H9 (cell line): ENCODE results near the gene RND3. TPM values are rescaled to one million over a fixed set of nuclear protein-coding genes. Genes with fewer than 3 reads are reported as not detected.

Experiments
- DNase-seq: peaks from one replicate; pipeline ENCODE4 v3.0.0-alpha.2; 2017
- H2AFZ ChIP-seq: one replicate; pipeline ENCODE4 v1.6.1; 2013; ENCODE audit warnings: mild to moderate bottlenecking, low read length, control low read depth, moderate library complexity
- H2AK5ac ChIP-seq: 2 replicates; pipeline ENCODE4 v1.6.1; 2013; ENCODE audit warnings: low read length, control low read depth, mixed read lengths; ENCODE audit not compliant: insufficient read length
- H2BK120ac ChIP-seq: one replicate; pipeline ENCODE4 v1.6.1; 2013; ENCODE audit warnings: low read depth, mild to moderate bottlenecking, low read length, control low read depth, inconsistent platforms; ENCODE audit not compliant: poor library complexity, severe bottlenecking
- H2BK12ac ChIP-seq: 2 replicates; pipeline ENCODE4 v1.6.1; 2013; ENCODE audit warnings: low read length, control low read depth, mixed read lengths, low read depth; ENCODE audit not compliant: insufficient read length
- H2BK15ac ChIP-seq: 2 replicates; pipeline ENCODE4 v1.6.1; 2013; ENCODE audit warnings: low read depth, low read length, control low read depth
- H2BK20ac ChIP-seq: one replicate; pipeline ENCODE4 v1.6.1; 2013; ENCODE audit warnings: low read depth, mild to moderate bottlenecking, low read length, control low read depth, inconsistent platforms; ENCODE audit not compliant: poor library complexity, severe bottlenecking
- H2BK5ac ChIP-seq: 2 replicates; pipeline ENCODE4 v1.6.1; 2013; ENCODE audit warnings: low read length, control low read depth, mixed read lengths; ENCODE audit not compliant: insufficient read length
- H3K14ac ChIP-seq: 2 replicates; pipeline ENCODE4 v1.6.1; 2013; ENCODE audit warnings: low read length, control low read depth; ENCODE audit not compliant: insufficient read depth
- H3K18ac ChIP-seq: 2 replicates; pipeline ENCODE4 v1.6.1; 2013; ENCODE audit warnings: low read depth, mild to moderate bottlenecking, mixed read lengths, low read length, control low read depth; ENCODE audit not compliant: insufficient read length
- H3K23ac ChIP-seq: 2 replicates; pipeline ENCODE4 v1.6.1; 2013; ENCODE audit warnings: low read length, control low read depth, mixed read lengths, low read depth; ENCODE audit not compliant: insufficient read length
- H3K23me2 ChIP-seq: 2 replicates; pipeline ENCODE4 v1.6.1; 2013; ENCODE audit warnings: low read depth, mild to moderate bottlenecking, mixed read lengths, low read length, control low read depth; ENCODE audit not compliant: insufficient read length, poor library complexity, severe bottlenecking
- H3K27ac ChIP-seq: 2 replicates; pipeline ENCODE4 v1.5.1; 2013; ENCODE audit warnings: low read length, control low read depth, mixed read lengths, low read depth; ENCODE audit not compliant: insufficient read length
- H3K27me3 ChIP-seq: 2 replicates; pipeline ENCODE4 v1.6.1; 2013; ENCODE audit warnings: low read length, control low read depth, inconsistent platforms; ENCODE audit not compliant: insufficient read depth
- H3K4ac ChIP-seq: 2 replicates; pipeline ENCODE4 v1.6.1; 2013; ENCODE audit warnings: low read depth, mild to moderate bottlenecking, control low read depth, inconsistent platforms, low read length, moderate library complexity
- H3K4me1 ChIP-seq: 2 replicates; pipeline ENCODE4 v1.6.1; 2013; ENCODE audit warnings: low read length, control low read depth, inconsistent platforms; ENCODE audit not compliant: insufficient read depth
- H3K4me2 ChIP-seq: 2 replicates; pipeline ENCODE4 v1.6.1; 2013; ENCODE audit warnings: low read length, control low read depth, mixed read lengths; ENCODE audit not compliant: insufficient read length, insufficient read depth
- H3K56ac ChIP-seq: 2 replicates; pipeline ENCODE4 v1.6.1; 2013; ENCODE audit warnings: low read depth, mild to moderate bottlenecking, mixed read lengths, low read length, control low read depth; ENCODE audit not compliant: insufficient read length
- H3K79me1 ChIP-seq: 2 replicates; pipeline ENCODE4 v1.6.1; 2013; ENCODE audit warnings: low read depth, mild to moderate bottlenecking, moderate library complexity, low read length, control low read depth, inconsistent platforms; ENCODE audit not compliant: insufficient read depth, poor library complexity, severe bottlenecking
- H3K79me2 ChIP-seq: 2 replicates; pipeline ENCODE4 v1.6.1; 2013; ENCODE audit warnings: low read length, control low read depth, inconsistent platforms; ENCODE audit not compliant: insufficient read depth
- H3K9ac ChIP-seq: 2 replicates; pipeline ENCODE4 v1.6.1; 2013; ENCODE audit warnings: low read length, control low read depth, mixed read lengths; ENCODE audit not compliant: insufficient read length; ENCODE audit errors: extremely low read depth
- H3K9me3 ChIP-seq: one replicate; pipeline ENCODE4 v1.6.1; 2013; ENCODE audit warnings: low read depth, low read length, inconsistent platforms; ENCODE audit not compliant: control insufficient read depth
- H3T11ph ChIP-seq: one replicate; pipeline ENCODE4 v1.6.1; 2013; ENCODE audit warnings: mild to moderate bottlenecking, low read length, control low read depth, inconsistent platforms
- H4K20me1 ChIP-seq: one replicate; pipeline ENCODE4 v1.6.1; 2013; ENCODE audit not compliant: control insufficient read depth, insufficient read length, insufficient read depth
- H4K5ac ChIP-seq: 2 replicates; pipeline ENCODE4 v1.6.1; 2013; ENCODE audit warnings: low read depth, mild to moderate bottlenecking, mixed read lengths, low read length, control low read depth; ENCODE audit not compliant: insufficient read length
- H4K8ac ChIP-seq: replicated peaks from 2 replicates; pipeline ENCODE4 v1.6.1; 2013; ENCODE audit warnings: low read length, control low read depth, mixed read lengths, low read depth; ENCODE audit not compliant: insufficient read length
- H4K91ac ChIP-seq: 2 replicates; pipeline ENCODE4 v1.6.1; 2013; ENCODE audit warnings: low read depth, mild to moderate bottlenecking, moderate library complexity, mixed read lengths, low read length, control low read depth; ENCODE audit not compliant: insufficient read length
- H3K27ac Mint-ChIP-seq, 3 experiments: 2 replicates in 2 of 3; 3 replicates in 1 of 3; pipeline ENCODE4 v1.8.0; 2020 to 2021; ENCODE audit warnings: mixed read lengths in 3 of 3, mild to moderate bottlenecking in 1 of 3, moderate library complexity in 1 of 3
- H3K27me3 Mint-ChIP-seq: 2 replicates; pipeline ENCODE4 v1.8.0; 2021; ENCODE audit warnings: low read depth, mild to moderate bottlenecking, moderate library complexity, mixed read lengths
- H3K36me3 Mint-ChIP-seq, 3 experiments: 2 replicates in 2 of 3; 3 replicates in 1 of 3; pipeline ENCODE4 v1.8.0; 2020 to 2021; ENCODE audit warnings: low read depth in 3 of 3, mixed read lengths in 3 of 3; ENCODE audit not compliant: insufficient read depth in 1 of 3
- H3K4me1 Mint-ChIP-seq, 2 experiments: 2 replicates each; pipeline ENCODE4 v1.8.0; 2020; ENCODE audit warnings: mixed read lengths in 2 of 2
- H3K4me3 Mint-ChIP-seq, 2 experiments: 2 replicates in 1 of 2; 3 replicates in 1 of 2; pipeline ENCODE4 v1.8.0; 2020 to 2021; ENCODE audit warnings: mild to moderate bottlenecking in 2 of 2, mixed read lengths in 2 of 2, moderate library complexity in 1 of 2
- H3K9me3 Mint-ChIP-seq, 2 experiments: 2 replicates in 1 of 2; 3 replicates in 1 of 2; pipeline ENCODE4 v1.8.0; 2020; ENCODE audit warnings: mild to moderate bottlenecking in 2 of 2, mixed read lengths in 2 of 2, moderate library complexity in 1 of 2
- CTCF ChIP-seq: fragments of 200-600 bp; sonication (generic); conservative IDR thresholded peaks from 3 replicates; pipeline ENCODE4 v1.8.0; 2021; ENCODE audit warnings: antibody characterized with exemption, mild to moderate bottlenecking
- WGBS: extraction: QIAGEN DNeasy Blood & Tissue Kit; methylation state at CpG from one replicate; pipeline ENCODE4 v1.1.7; 2013; ENCODE audit warnings: missing lambda C conversion rate, low lambda C conversion rate, mixed read lengths; ENCODE audit not compliant: insufficient read length; ENCODE audit errors: extremely low coverage; 5-methylcytosine and 5-hydroxymethylcytosine counted together
- total RNA-seq: library from RNA; stranded (reverse); gene quantifications from 2 replicates; pipeline ENCODE4 v1.2.1, GENCODE V29; 2021

The RND3 gene
- total RNA-seq, 1 experiment from 2014 or later, result 62.6 TPM

- no peak for TF ChIP-seq CTCF
- no peak overlapping the region for H2BK15ac ChIP-seq
- H4K8ac ChIP-seq, result no peak overlapping the region
- H3K4ac ChIP-seq, result no peak overlapping the region
- no peak overlapping the region for H3K23ac ChIP-seq
- H3K4me1 Mint-ChIP-seq, result peaks cover 3 to 4% of the 10 kb centered on the region in 2 experiments; a peak in 1 of 4 replicates
- no peaks in the 10 kb centered on the region for H3K9me3 ChIP-seq
- H3K79me2 ChIP-seq, result no peaks in the 10 kb centered on the region
- no CpG with 5 or more reads among the region's 1 CpG for WGBS
- no peak overlapping the region for H2BK20ac ChIP-seq
- H3T11ph ChIP-seq, result no peak overlapping the region
- H4K91ac ChIP-seq, result no peak overlapping the region
- H3K56ac ChIP-seq, result no peak overlapping the region
- H3K27ac Mint-ChIP-seq, result no peak overlapping the region
- no peak overlapping the region for H3K4me2 ChIP-seq
- no peak for DNase-seq
- no peaks in the 10 kb centered on the region for H3K9me3 Mint-ChIP-seq
- no peaks in the 10 kb centered on the region for H4K20me1 ChIP-seq
- H3K27me3 ChIP-seq, result no peaks in the 10 kb centered on the region
- no peak overlapping the region for H3K14ac ChIP-seq
- peaks cover 2 to 13% (median 5%) of the 10 kb centered on the region in 3 experiments; a peak in 5 of 7 replicates for H3K36me3 Mint-ChIP-seq
- no peak overlapping the region for H2AFZ ChIP-seq
- no peaks in the 10 kb centered on the region; the same call in 1 of the 2 replicates for H3K4me1 ChIP-seq
- no peak overlapping the region for H2AK5ac ChIP-seq
- H4K5ac ChIP-seq, result no peak overlapping the region
- H3K79me1 ChIP-seq, result no peaks in the 10 kb centered on the region
- H2BK12ac ChIP-seq, result no peak overlapping the region
- no peak overlapping the region for H3K4me3 Mint-ChIP-seq
- no peaks in the 10 kb centered on the region for H3K23me2 ChIP-seq
- no peak overlapping the region for H3K18ac ChIP-seq
- H3K27ac ChIP-seq, result no peak overlapping the region
- no peak overlapping the region for H3K9ac ChIP-seq
- no peak overlapping the region for H2BK120ac ChIP-seq
- H3K27me3 Mint-ChIP-seq, result no peaks in the 10 kb centered on the region
- no peak overlapping the region for H2BK5ac ChIP-seq
These were observed 23.2 kb downstream of the RND3 start for GRCh38 chr2:150464270-150464669.
